Neural progenitor cell (in vitro differentiated cells): ENCODE data around the gene EEIG1. TPM values are rescaled to one million over a fixed set of nuclear protein-coding genes. Genes with fewer than 3 reads are reported as not detected.

ENCODE experiments used
- DNase-seq: peaks from one replicate; pipeline ENCODE4 v3.0.0-alpha.2; 2016; ENCODE audit warnings: low spot score
- H2AFZ ChIP-seq: fragments of 200-600 bp; sonication (generic); replicated peaks from 2 replicates; pipeline ENCODE4 v1.6.1; 2016; ENCODE audit warnings: antibody characterized with exemption
- H3F3A ChIP-seq: fragments of 200-600 bp; sonication (generic); 2 replicates; pipeline ENCODE4 v1.6.1; 2016; ENCODE audit warnings: antibody characterized with exemption, low read depth
- H3K27ac ChIP-seq: fragments of 200-600 bp; sonication (generic); 2 replicates; pipeline ENCODE4 v1.5.1; 2016; ENCODE audit warnings: mild to moderate bottlenecking
- H3K27me3 ChIP-seq: fragments of 200-600 bp; sonication (generic); 2 replicates; pipeline ENCODE4 v1.6.1; 2016; ENCODE audit warnings: mild to moderate bottlenecking, moderate library complexity
- H3K36me3 ChIP-seq: fragments of 200-600 bp; sonication (generic); 2 replicates; pipeline ENCODE4 v1.5.1; 2016
- H3K4me1 ChIP-seq: fragments of 200-600 bp; sonication (generic); 2 replicates; pipeline ENCODE4 v1.6.1; 2016; ENCODE audit warnings: mixed run types
- H3K4me2 ChIP-seq: fragments of 200-600 bp; sonication (generic); 2 replicates; pipeline ENCODE4 v1.6.1; 2016
- H3K4me3 ChIP-seq: fragments of 200-600 bp; sonication (generic); 2 replicates; pipeline ENCODE4 v1.5.1; 2016
- H3K79me2 ChIP-seq: fragments of 200-600 bp; sonication (generic); 2 replicates; pipeline ENCODE4 v1.6.1; 2016; ENCODE audit warnings: low read depth
- H3K9ac ChIP-seq: fragments of 200-600 bp; sonication (generic); 2 replicates; pipeline ENCODE4 v1.6.1; 2016
- H3K9me3 ChIP-seq: fragments of 200-600 bp; sonication (generic); 2 replicates; pipeline ENCODE4 v1.5.1; 2016; ENCODE audit warnings: low read depth
- H4K20me1 ChIP-seq: fragments of 200-600 bp; sonication (generic); 2 replicates; pipeline ENCODE4 v1.6.1; 2016; ENCODE audit warnings: low read depth
- H3K27ac Mint-ChIP-seq: 3 replicates; pipeline ENCODE4 v1.8.0; 2021; ENCODE audit warnings: mixed read lengths
- H3K27me3 Mint-ChIP-seq: 2 replicates; pipeline ENCODE4 v1.8.0; 2022; ENCODE audit warnings: low read depth, mild to moderate bottlenecking, inconsistent platforms, moderate library complexity, mixed read lengths; ENCODE audit not compliant: insufficient read depth
- H3K36me3 Mint-ChIP-seq: 3 replicates; pipeline ENCODE4 v1.8.0; 2021; ENCODE audit warnings: mixed read lengths
- H3K4me1 Mint-ChIP-seq: 3 replicates; pipeline ENCODE4 v1.8.0; 2021; ENCODE audit warnings: mixed read lengths
- H3K4me3 Mint-ChIP-seq: 3 replicates; pipeline ENCODE4 v1.8.0; 2021; ENCODE audit warnings: mild to moderate bottlenecking, moderate library complexity, mixed read lengths
- H3K9me3 Mint-ChIP-seq: 3 replicates; pipeline ENCODE4 v1.8.0; 2020; ENCODE audit warnings: mixed read lengths
- CTCF ChIP-seq: fragments of 200-600 bp; sonication (generic); IDR thresholded peaks from 2 replicates; pipeline ENCODE4 v1.5.1; 2017; ENCODE audit warnings: antibody characterized with exemption, mild to moderate bottlenecking
- EZH2 ChIP-seq: fragments of 200-600 bp; sonication (generic); IDR thresholded peaks from 2 replicates; pipeline ENCODE4 v1.6.1; 2017; ENCODE audit warnings: antibody characterized with exemption, mild to moderate bottlenecking, moderate library complexity
- EZH2phosphoT487 ChIP-seq: fragments of 200-600 bp; sonication (generic); IDR thresholded peaks from 2 replicates; pipeline ENCODE4 v1.6.1; 2017; ENCODE audit warnings: antibody characterized with exemption
- total RNA-seq: library from RNA; depleted of rRNA; stranded (reverse); fragments of >200 nt; gene quantifications from 2 replicates; pipeline ENCODE4 v1.2.3, GENCODE V29; 2015; ENCODE audit warnings: low replicate concordance

Gene EEIG1
- total RNA-seq, 1 donor from 2014 or later, result 8.8 TPM

- peaks cover 60% of the 10 kb centered on the region for H3K4me1 Mint-ChIP-seq
- Histone ChIP-seq H3K79me2 (peaks cover 73% of the 10 kb centered on the region), H2AFZ (no peak overlapping the region), H3K4me3 (peak overlapping the region; percentile 83), H3K4me1 (peaks cover 48% of the 10 kb centered on the region), H3K9ac (peak overlapping the region; percentile 7), H3K27ac (no peak overlapping the region), H3F3A (peaks cover 28% of the 10 kb centered on the region), H3K9me3 (no peaks in the 10 kb centered on the region), H3K36me3 (no peaks in the 10 kb centered on the region), H3K4me2 (peak overlapping the region; percentile 80), H4K20me1 (peaks cover 72% of the 10 kb centered on the region), H3K27me3 (no peaks in the 10 kb centered on the region)
- H3K4me3 Mint-ChIP-seq, result peak overlapping the region; percentile 98
- TF ChIP-seq EZH2phosphoT487 (no peak), EZH2 (no peak), CTCF (peak; percentile 31)
- H3K36me3 Mint-ChIP-seq, result no peaks in the 10 kb centered on the region
- H3K9me3 Mint-ChIP-seq, result no peaks in the 10 kb centered on the region
- peak; percentile 78 for DNase-seq
- peaks cover 3% of the 10 kb centered on the region for H3K27me3 Mint-ChIP-seq
- peak overlapping the region; percentile 69 for H3K27ac Mint-ChIP-seq
These were observed 2.7 kb downstream of the EEIG1 start for GRCh38 chr9:127977884-127978647.

GRCh38 chr9:127977009-127977883 is 3.5 kb downstream of the EEIG1 start:
- Histone ChIP-seq H3K9ac (peak overlapping the region; percentile 7), H3K9me3 (no peaks in the 10 kb centered on the region), H3K36me3 (no peaks in the 10 kb centered on the region), H3K79me2 (peaks cover 81% of the 10 kb centered on the region), H3K27ac (no peak overlapping the region), H3K4me1 (peaks cover 48% of the 10 kb centered on the region), H4K20me1 (peaks cover 80% of the 10 kb centered on the region), H3K4me3 (peak overlapping the region; percentile 83), H3K4me2 (peak overlapping the region; percentile 80), H3F3A (peaks cover 28% of the 10 kb centered on the region), H2AFZ (no peak overlapping the region), H3K27me3 (no peaks in the 10 kb centered on the region)
- Mint-ChIP-seq H3K9me3 (no peaks in the 10 kb centered on the region), H3K27me3 (peaks cover 3% of the 10 kb centered on the region), H3K36me3 (no peaks in the 10 kb centered on the region), H3K4me1 (peaks cover 64% of the 10 kb centered on the region), H3K4me3 (peak overlapping the region; percentile 98), H3K27ac (no peak overlapping the region)
- no peak for DNase-seq
- TF ChIP-seq CTCF, result no peak
- TF ChIP-seq EZH2phosphoT487, result no peak
- no peak for TF ChIP-seq EZH2

- H3K79me2 ChIP-seq, result peaks cover 88% of the 10 kb centered on the region
- TF ChIP-seq EZH2phosphoT487 (no peak), EZH2 (no peak), CTCF (no peak)
- no peak overlapping the region for H3K27ac ChIP-seq
- peaks cover 88% of the 10 kb centered on the region for H4K20me1 ChIP-seq
- no peak overlapping the region for H3K4me3 ChIP-seq
- peaks cover 23% of the 10 kb centered on the region for H3F3A ChIP-seq
- peaks cover 51% of the 10 kb centered on the region for H3K4me1 ChIP-seq
- peak overlapping the region; percentile 80 for H3K4me2 ChIP-seq
- H2AFZ ChIP-seq, result no peak overlapping the region
- no peaks in the 10 kb centered on the region for H3K9me3 ChIP-seq
- Mint-ChIP-seq H3K4me1 (peaks cover 67% of the 10 kb centered on the region), H3K27me3 (peaks cover 3% of the 10 kb centered on the region), H3K9me3 (no peaks in the 10 kb centered on the region), H3K27ac (no peak overlapping the region), H3K4me3 (no peak overlapping the region), H3K36me3 (no peaks in the 10 kb centered on the region)
- H3K27me3 ChIP-seq, result no peaks in the 10 kb centered on the region
- DNase-seq, result no peak
- H3K36me3 ChIP-seq, result no peaks in the 10 kb centered on the region
- no peak overlapping the region for H3K9ac ChIP-seq
These were observed 4.3 kb downstream of the EEIG1 start for GRCh38 chr9:127976498-127976897.
